M059J (cell line): ENCODE data around the gene DAB2IP. TPM values are rescaled to one million over a fixed set of nuclear protein-coding genes. Genes with fewer than 3 reads are reported as not detected.

ENCODE experiments used
- DNase-seq: peaks from one replicate; pipeline ENCODE4 v3.0.0-alpha.2; 2012; ENCODE audit warnings: low read depth
- total RNA-seq: library from RNA; depleted of rRNA; stranded (reverse); fragments of >200 nt; shearing (Covaris generic); gene quantifications from 2 replicates; pipeline ENCODE4 v1.2.3, GENCODE V29; 2014

Gene DAB2IP
- total RNA-seq, 1 experiment from 2014 or later = 6.2 TPM

DNA sequence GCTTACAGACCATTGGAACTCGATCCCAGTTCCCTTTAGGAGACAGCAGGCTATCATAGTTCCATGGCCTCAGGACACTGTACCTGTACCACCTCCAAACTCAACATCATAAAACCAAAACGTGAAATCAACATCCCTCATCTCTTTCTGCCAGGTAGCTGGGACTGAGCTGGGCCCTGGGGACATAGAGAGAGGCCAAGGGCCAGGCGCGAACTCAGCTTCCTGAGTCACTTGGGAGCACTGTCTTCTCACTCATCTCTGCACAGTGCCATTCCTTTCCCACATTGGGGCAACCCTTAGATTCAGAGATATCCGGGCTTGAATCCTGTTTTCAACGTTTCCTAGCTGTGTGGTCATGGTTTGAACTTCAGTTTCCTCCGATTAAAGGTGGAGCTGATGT lies 12.2 kb downstream of the DAB2IP start:
- no peak for DNase-seq

DNA sequence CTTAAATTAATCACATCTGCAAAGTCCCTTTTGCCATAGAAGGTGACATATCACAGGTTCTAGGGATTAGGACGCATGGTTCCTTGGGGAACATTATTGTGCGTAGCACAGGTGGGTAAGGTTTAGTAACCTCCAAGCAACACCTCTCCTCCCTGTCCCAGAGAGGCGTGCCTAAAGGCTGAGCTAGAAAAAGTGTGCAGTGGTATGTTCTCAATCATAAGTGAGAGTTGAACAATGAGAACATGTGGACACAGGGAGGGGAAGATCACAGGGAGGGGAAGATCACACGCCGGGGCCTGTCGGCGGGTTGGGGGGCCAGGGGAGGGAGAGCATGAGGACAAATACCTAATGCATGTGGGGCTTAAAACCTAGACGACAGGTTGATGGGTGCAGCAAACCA lies 14.9 kb downstream of the DAB2IP start:
- no peak for DNase-seq

DNA sequence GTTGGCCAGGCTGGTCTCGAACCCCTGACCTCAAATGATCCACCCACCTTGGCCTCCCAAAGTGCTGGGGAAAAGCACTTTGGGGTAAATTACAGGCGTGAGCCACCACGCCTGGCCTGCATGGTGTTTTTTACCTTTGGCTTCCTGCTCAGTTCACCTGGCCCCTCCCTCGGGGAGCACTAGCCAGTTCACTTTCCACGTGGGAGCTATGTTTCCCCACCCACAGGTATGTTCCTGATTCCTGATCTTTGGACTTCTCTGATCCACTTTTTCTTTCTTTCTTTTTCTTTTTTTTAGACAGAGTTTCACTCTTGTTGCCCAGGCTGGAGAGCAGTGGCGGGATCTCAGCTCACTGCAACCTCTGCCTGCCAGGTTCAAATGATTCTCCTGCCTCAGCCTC lies 15.8 kb downstream of the DAB2IP start:
- DNase-seq = no peak

DNA sequence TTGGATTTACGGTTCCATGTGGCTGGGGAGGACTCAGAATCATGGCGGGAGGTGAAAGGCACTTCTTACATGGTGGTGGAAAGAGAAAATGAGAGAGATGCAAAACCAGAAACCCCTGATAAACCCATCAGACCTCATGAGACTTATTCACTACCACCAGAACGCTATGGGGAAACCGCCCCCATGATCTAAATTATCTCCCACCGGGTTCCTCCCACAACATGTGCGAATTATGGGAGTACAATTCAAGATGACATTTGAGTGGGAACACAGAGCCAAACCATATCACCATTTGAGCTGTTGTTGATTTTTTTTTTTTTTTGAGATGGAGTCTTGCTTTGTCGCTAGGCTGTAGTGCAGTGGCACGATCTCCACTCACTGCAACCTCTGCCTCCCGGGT lies 16.5 kb downstream of the DAB2IP start:
- no peak for DNase-seq

DNA sequence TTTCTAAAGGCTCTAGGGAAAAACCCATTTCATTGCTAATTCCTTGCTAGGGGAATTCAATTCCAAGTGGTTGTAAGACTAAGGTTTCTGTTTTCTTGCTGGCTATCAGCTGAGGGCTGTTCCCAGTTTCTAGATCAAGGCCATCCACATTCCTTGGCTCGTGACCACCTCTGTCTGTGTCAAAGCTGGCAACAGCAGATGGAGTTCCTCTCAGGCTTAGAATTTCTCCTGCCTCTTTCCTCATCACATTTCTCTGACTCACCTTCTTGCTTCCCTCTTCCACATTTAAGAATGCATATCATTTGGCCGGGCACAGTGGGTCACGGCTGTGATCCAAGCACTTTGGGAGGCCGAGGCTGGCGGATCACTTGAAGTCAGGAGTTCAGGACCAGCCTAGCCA lies 19.0 kb downstream of the DAB2IP start:
- DNase-seq = no peak

DNA sequence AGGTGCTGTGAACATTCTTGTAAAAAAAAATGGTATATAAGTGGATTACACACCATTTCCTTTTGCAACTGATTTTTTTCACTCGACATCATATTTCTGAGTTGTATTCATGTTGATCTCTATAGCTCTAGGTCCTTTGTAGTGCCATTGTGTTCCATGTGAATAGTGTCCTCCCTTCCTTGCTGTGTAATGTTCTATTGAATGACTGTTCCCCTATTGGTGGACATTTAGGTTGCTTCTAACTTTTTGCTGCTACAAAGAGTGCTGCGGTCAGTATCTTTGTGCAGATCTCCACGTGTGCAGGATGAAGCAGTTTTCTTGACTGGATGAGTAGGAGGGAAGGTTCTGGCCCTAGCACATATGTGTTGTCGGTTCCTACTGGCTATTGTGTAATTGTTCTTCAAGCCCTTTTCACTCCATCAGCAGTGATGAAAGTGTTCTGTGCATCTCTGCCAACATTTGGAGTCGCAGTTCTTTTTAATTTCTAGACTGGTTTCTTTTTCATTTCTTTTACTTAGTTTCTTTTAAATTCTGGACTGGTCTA lies 20.2 kb downstream of the DAB2IP start:
- DNase-seq = no peak

DNA sequence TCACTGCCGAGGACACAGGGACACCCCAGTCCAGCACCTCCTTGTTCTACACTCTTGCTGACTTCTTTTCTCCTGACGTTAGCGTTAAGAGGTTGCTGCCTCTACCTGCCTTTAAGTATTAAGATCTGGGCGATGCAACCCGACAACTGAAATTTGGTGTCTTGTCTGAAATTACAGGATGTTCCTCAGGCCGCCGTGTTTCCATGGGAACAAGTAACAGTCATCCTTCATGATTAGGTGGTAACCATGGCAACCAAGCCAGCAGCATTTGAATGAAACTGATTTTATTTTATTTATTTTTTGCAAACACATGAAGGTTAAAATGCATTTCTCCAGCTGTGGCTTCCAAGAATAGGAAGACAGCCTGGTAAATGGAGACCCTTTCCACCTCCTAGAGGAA lies 20.8 kb downstream of the DAB2IP start:
- DNase-seq = peak; percentile 63

DNA sequence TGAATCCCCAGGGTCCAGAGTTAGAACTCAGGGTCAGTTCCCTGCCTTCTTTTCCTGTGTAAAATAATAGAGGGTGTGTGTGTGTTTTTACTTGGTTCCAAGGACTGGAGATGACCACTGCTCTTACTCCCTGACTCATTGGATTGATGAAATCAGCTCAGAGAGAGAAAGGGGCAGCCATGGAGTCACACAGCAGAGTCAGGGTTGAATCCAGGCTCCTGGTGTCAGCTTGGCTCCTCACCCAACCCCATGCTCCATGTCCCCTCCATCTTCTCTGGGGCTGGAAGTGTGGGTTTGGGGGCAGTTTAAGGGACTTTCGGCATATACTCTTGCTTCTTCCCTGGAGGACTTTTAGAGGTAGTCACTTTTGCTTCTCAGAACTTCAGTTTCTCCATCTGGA lies 21.6 kb downstream of the DAB2IP start:
- no peak for DNase-seq

DNA sequence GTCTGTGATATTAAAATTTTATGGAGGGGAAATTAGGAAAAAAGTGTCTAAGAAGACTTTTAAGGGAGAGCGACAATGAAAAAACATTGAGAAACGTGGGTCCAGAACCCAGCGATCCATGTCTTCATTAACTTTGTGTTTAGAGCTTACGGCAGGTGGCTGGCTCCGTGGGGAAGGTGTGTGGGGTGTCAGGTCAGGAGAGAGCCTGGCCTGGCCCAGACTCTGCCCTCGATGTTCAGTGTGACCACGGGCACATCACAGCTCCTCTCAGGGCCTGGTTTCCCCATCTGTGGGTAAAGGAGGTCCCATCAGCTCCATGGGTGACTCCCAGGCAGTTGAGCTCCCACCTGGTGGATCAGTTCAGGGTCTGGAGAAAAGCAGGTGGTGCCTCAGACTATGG lies 22.1 kb downstream of the DAB2IP start:
- DNase-seq = no peak

DNA sequence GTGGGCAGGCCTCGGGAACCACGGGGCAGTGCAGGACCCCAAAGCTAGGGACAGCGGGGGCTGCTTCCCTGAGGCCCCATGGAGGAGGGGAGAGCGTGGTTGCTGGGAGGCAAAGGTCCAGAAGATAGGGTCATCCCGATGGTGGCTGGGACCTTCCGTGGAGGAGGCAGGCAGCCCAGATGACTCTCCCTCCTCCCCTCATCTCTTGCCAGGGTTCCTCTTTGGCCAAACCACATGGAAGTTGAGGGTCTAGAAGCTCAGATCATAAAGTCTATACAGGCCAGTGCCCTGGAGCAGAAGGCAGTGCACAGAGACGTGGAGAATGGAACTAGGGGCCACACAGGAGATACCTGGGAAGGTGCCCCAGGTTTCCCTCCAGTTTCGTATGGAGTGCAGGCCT lies 22.6 kb downstream of the DAB2IP start:
- no peak for DNase-seq

DNA sequence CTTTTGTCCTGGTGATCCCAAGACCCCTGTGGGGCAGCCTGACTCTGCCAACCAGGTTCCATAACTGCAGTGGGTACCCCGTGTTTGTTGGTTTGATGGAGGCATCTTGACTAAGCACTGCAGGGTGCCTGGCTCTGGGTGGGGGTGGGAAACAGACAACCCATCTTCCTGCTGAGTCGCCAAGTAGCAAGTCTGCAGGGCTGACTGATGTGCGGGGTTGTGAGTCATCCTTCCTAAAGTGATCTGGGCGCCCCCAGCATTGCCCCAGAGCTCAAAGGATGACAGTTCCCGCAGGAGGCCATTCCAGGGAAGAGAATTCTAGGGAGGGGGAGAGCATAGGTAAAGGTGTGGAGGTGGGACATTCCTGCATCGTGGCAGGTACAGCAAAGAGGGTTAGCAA lies 23.5 kb downstream of the DAB2IP start:
- DNase-seq = peak; percentile 47

DNA sequence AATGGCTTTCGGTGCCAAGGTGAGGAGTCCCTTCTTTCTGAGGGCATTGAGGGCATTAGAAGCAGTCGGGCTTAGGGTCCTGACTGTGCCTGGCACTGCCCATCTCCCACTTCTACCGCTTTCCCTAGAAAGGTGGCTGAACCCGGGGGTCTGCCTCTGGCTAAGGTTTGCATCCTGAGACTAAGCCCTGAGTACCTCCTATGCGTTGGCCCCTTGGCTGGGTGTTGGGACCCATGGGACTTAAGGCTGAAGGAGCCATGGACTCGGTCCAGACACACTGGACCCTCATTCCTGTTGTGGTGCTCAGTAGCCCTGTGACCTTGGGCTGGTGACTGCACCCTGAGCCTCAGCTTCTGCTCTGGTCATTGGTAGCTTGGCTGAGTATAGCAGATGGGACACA lies 23.9 kb downstream of the DAB2IP start:
- no peak for DNase-seq

DNA sequence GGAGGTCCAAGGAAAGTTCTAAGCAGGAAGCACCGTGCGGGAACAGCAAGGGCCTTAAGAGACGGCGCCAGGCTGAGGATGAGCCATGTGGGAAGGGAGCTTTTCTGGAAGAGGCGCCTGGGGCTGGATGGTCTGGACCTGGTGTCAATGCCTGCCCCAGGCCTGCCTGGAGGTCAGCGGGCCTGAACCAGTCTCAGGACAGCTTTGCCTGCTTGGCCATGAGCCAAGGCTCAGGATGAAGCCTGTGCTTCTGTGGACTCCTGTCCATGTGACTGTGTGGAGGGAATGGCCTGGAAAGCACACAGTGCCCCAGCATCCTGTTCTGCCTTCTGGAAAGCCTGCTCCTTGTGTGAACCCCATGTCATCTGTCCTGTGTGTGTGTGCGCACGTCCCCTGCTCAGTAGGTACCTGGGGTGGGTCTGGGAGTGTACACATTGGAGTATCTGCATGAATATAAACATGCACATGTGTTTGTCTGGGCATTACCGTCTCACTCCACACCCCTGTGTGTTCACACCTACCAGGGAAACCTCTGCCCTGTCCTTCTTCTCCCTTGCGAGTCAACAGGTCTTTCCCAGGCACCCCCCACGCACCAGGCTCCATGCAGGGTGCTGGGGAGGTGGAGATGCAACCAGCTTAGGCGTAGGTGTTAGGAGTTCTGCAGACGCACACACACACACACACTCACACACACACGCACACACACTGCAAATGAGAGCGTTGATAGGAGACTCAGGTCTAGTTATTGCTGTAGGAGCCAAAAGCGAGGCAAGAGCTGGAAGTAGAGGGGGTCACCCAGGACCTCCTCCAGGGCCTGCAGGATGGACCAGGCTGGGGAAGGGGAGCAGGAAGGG lies 24.8 kb downstream of the DAB2IP start:
- DNase-seq = no peak

DNA sequence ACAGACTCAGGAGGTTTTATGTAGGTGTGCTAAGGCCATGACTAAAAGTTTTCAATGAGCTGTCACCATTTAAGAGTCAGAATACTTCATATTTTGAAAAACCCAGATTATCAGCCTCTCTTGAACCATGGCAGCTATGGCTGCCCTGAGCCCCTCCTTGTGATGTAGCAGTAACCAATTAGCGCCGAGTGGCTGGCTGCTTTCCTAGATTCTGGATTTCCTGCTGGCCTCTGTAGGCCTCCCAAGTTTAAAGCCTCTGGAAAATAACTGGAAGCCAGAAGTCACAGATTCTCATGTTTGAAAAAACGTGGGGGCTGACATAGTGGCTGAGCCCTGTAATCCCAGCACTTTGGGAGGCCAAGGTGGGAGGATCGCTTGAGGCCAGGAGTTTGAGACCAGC lies 25.5 kb downstream of the DAB2IP start:
- no peak for DNase-seq

DNA sequence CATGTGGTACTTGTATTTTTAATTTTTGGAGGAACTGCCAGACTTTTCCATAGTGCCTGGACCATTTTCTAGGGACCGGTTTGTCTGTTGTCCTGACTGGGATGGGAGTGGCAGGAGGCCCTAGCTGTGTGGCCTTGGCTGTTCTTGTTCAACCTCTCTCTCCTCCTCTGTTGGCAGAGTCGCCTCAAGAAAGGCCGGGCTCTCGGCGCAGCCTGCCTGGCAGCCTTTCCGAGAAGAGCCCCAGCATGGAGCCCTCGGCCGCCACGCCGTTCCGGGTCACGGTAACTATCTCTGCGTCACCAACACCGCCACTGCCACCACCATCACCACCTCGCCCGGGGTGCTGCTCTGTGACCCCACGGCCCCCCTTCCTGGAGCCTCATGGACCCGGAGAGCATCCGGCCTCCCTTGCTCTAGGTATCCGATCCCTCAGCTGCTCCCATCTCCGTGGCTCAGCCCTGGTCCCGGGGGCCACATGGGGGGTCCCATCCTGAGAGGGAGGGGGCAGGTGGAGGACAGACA lies 27.1 kb downstream of the DAB2IP start:
- no peak for DNase-seq

DNA sequence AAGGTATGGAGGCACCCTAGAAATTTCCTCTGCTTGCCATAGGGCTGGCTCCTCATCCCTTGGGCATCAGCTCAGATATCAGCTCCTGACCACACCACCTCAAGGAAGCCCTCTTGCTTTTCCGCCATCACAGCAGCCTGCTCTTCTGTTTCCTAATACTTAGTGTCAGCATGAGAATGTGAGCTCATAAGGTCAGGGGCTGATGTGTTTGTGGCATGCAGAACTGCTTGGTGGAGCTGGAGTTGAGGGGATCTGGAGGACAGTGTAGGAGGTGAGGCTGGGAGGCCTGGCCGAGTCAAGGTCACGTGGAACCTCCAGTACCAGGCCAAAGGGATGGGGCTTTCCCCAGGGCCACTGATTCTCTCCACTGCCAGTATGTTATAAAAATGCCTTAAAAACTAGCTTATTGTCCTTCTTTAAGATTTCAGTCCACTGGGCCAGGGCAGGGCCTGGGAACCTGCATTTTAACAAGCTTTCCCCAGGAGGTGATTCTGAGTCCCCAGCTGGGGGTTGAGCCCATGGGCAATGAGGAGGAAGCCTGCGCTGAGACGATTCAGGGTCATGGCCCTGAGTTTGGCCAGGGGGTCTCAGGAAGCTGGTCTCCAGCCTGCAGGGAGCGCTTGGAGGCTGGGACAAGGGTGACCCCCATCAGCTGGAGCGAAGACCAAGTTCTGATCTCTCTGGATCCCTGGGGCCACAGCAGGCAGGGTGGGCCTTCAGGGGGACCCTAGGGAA lies 28.6 kb downstream of the DAB2IP start:
- no peak for DNase-seq

DNA sequence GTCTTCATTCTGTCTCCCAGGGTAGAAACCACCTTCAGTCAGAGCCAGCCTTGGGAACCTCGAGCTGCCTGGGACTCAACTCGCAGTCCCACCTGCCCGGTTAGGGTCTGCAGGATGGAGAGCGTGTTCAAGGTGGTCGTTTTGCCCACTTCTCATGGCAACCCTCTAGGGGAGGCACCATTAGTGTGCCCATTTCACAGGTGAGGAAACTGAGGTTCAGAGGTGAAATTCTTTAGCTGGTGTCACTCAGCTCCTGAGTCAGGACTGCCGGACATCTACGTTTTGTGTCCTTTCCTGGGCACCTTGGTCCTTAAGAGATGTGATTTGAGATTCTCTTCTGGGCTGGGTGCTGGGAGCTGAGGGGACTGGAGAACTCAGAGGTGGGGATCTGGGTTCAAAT lies 30.0 kb downstream of the DAB2IP start:
- no peak for DNase-seq

DNA sequence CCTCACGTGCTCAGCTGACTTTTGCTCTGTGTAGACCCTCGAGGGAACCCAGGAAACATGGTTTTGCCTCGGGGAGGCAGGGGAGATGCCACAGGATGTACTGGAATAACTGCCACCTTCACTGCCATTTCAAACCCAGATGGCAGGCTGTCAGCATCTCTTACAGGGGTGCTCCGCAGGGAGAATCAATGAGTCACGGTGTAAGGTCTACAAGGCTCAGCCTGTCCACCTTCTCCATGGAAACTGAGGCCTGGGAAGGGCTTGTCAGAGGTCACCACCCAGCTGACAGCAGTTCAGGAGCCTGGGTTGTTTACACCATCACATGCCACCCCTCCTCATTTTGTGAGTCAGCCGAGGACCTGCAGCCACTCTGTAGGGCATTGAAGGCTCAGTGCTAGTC lies 30.8 kb downstream of the DAB2IP start:
- peak; percentile 58 for DNase-seq

DNA sequence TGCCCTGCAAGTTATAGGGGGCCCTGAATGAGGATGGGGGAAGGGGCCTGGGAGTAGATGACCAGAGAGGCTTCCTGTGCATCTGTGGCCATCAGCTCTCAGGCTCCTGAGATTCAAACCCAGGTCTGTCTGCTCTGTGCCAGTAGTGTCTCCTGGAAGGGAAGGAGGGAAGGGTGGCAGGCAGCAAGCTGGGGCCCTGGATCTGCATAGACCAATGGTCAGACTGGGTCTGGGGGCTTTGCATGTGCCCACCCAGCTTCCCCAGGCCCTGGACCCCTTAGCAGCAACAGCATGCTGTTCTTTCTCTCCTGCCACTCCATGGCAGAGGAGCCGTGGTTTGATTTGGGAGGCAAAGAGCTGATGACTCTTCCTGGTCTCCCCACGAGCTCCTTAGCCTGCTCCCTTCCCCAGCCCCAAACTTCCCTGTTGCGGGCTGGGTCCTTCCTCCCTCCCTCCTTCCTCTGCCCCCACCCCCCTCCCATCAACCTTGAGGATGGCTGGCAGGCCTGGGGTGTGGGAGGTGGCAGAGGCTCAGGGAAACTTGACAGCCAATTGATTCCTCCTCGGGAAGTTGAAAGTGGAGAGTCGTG lies 31.6 kb downstream of the DAB2IP start:
- DNase-seq = no peak

DNA sequence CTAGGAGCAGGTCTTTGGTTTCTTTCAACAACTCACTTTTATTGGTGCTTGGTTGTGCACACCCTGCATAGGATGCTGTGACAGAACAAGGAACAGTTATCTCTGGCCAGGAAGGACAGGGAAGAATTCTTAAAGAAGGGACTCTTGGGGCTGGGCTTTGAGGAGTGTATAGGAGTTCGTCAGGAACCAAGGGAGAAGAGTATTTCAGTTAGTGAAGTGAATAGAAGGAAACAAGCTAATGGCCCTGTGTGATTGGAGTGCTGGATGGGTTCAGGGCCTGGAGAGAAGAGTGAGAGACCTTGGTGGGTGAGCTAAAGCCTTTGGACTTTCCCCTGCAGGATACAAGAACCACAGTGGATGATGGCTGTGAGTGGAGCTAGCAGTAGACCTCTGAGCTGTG lies 32.2 kb downstream of the DAB2IP start:
- no peak for DNase-seq

DNA sequence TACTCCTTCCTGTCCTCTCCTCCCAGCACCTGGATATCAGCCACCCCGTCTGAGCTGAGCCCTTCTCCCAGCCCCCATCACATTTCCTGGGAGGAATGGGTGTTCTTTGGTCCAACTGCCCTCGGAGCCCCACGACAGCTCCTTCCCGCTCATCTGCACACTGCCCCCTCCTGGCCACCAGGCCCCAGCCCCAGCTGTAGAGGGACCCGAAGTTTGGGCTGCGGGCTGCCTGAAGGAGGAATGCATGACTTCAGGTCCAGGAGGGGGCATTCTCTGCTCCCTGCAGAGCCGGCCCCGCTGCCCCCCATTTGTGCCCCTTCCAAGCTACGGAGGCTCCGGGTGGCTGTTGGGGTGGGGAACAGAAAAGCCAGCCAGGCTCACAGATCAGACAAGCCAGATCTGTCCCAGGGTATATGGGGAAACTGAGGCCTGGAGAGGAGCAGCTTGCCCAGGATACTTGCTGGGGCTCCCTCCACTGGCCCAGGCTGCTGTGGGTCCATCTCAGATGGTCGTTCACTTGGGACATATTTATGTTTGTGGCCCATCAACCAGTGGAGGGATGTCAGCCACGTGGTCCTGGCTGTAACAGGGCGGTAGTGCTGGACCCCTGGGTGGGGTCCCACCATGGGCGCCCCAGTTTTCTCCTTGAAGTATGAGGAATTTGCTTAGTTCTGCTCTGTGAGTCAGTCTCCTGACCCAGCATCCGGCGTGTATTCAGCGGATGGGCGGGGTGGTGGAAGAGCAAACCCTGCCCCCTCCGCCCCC lies 33.1 kb downstream of the DAB2IP start:
- no peak for DNase-seq
